ENCODE measurements around the gene SPINK9.

SPINK9 gene

GRCh38 chr5:148382961-148383360 lies 47.6 kb downstream of the SPINK9 start:
- H3K27me3 Mint-ChIP-seq = no peaks in the 10 kb centered on the region
- H3K4me1 Mint-ChIP-seq (ENCODE audit: low read depth) = peaks cover 67% of the 10 kb centered on the region
- H3K4me3 Mint-ChIP-seq = peak overlapping the region; percentile 96
- peaks cover 7% of the 10 kb centered on the region for H3K9me3 Mint-ChIP-seq (ENCODE audit: low read depth)
- peaks cover 14% of the 10 kb centered on the region for H3K36me3 Mint-ChIP-seq
- H3K27ac Mint-ChIP-seq = peak overlapping the region; percentile 99

- H3K27ac Mint-ChIP-seq = peak within 1 kb of the TSS; percentile 99
- H3K9me3 Mint-ChIP-seq (ENCODE audit: low read depth) = peaks cover under 1% of the 10 kb centered on the region
- peaks cover 72% of the 10 kb centered on the region for H3K4me1 Mint-ChIP-seq (ENCODE audit: low read depth)
- H3K27me3 Mint-ChIP-seq = no peaks in the 10 kb centered on the region
- H3K36me3 Mint-ChIP-seq = peaks cover 9% of the 10 kb centered on the region
- H3K4me3 Mint-ChIP-seq = peak within 1 kb of the TSS; percentile 96
These were observed 48.4 kb downstream of the SPINK9 start, which contains the start of gene FBXO38 for GRCh38 chr5:148383564-148384379. TSS of gene FBXO38 (plus strand) at chr5:148383958. CDS start at chr5:148394777, 10,819 bp downstream.

DNA sequence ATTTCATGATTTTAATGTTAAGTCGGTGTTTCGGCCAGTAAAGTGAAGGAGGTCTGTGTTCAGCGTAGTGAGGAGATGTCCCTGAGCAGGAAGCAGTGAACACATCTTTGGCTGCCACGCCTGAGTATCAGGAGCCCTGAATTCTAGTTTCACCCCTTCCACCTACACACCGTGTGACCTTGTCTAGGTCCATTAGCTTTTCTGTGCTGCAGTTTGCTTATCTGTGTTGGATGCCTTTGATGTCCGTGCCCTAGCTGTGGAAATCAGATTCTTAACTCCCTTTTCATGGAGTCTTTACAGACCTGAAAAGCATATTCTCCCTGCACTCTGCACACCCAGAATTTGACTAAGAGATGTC lies 49.0 kb downstream of the SPINK9 start:
- Mint-ChIP-seq H3K4me1 (ENCODE audit: low read depth) (peaks cover 72% of the 10 kb centered on the region), H3K27me3 (no peaks in the 10 kb centered on the region), H3K4me3 (peak overlapping the region; percentile 96), H3K36me3 (peaks cover 10% of the 10 kb centered on the region), H3K27ac (peak overlapping the region; percentile 99), H3K9me3 (ENCODE audit: low read depth) (no peaks in the 10 kb centered on the region)

DNA sequence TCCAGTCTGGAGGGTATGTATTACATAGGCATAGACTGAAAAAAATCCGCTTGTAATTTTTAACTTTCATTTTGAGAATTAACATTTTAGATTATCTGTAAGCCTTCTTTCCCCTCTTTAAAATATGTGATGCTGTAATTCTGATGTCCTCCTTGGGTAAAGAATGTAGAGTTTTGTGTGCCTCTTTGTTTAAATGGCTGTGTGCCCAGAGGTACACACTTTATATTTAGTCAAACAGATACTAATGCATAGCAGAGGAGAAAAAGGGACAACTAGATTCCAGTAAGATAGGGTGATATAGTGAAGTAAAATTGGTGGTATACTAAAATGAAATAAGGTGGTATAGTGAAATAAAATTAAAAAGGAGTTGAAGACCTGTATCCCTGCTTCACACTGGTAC lies 49.7 kb downstream of the SPINK9 start:
- H3K36me3 Mint-ChIP-seq = peaks cover 10% of the 10 kb centered on the region
- peak overlapping the region; percentile 99 for H3K27ac Mint-ChIP-seq
- H3K4me1 Mint-ChIP-seq (ENCODE audit: low read depth) = peaks cover 66% of the 10 kb centered on the region
- H3K27me3 Mint-ChIP-seq = no peaks in the 10 kb centered on the region
- H3K4me3 Mint-ChIP-seq = peak overlapping the region; percentile 96
- H3K9me3 Mint-ChIP-seq (ENCODE audit: low read depth) = no peaks in the 10 kb centered on the region

DNA sequence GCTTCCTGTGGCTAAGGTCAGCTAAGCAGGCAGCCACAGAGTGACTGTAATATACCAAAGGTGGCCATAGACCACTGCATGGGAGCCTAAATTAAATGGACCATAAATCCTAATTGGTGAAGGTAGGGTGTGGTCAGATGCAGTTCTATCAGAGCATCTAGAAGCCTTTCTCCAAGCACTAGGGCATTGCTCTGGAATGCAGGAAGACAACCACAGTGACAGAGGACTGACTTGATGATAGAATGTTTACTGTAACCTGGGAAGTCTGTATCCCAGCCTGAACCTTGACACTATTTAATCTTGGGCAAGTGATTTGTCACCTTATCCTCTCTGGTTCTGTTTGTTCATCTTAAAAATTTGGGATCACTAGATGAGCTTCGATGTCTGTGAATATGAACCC lies 50.7 kb downstream of the SPINK9 start:
- H3K9me3 Mint-ChIP-seq (ENCODE audit: low read depth) = no peaks in the 10 kb centered on the region
- H3K4me3 Mint-ChIP-seq = peak overlapping the region; percentile 96
- peaks cover 71% of the 10 kb centered on the region for H3K4me1 Mint-ChIP-seq (ENCODE audit: low read depth)
- peaks cover 8% of the 10 kb centered on the region for H3K36me3 Mint-ChIP-seq
- H3K27ac Mint-ChIP-seq = peak overlapping the region; percentile 99
- H3K27me3 Mint-ChIP-seq = no peaks in the 10 kb centered on the region

- H3K27ac Mint-ChIP-seq = peak overlapping the region; percentile 76
- no peak overlapping the region for H3K4me3 Mint-ChIP-seq
- peaks cover 82% of the 10 kb centered on the region for H3K4me1 Mint-ChIP-seq (ENCODE audit: low read depth)
These were observed 52.0 kb downstream of the SPINK9 start for GRCh38 chr5:148387325-148387724.

GRCh38 chr5:148388696-148389095 lies 53.3 kb downstream of the SPINK9 start:
- peaks cover 83% of the 10 kb centered on the region for H3K4me1 Mint-ChIP-seq (ENCODE audit: low read depth)
- no peaks in the 10 kb centered on the region for H3K27me3 Mint-ChIP-seq
- no peaks in the 10 kb centered on the region for H3K9me3 Mint-ChIP-seq (ENCODE audit: low read depth)
- peak overlapping the region; percentile 69 for H3K4me3 Mint-ChIP-seq
- H3K36me3 Mint-ChIP-seq = peaks cover 10% of the 10 kb centered on the region
- H3K27ac Mint-ChIP-seq = peak overlapping the region; percentile 70

More at GRCh38 chr5:148387325-148387724, 52.0 kb downstream of the SPINK9 start:
- Mint-ChIP-seq H3K36me3 (peaks cover 8% of the 10 kb centered on the region), H3K27me3 (no peaks in the 10 kb centered on the region), H3K9me3 (ENCODE audit: low read depth) (no peaks in the 10 kb centered on the region)
